SU-DHL-6 (cell line): ENCODE results near the gene KCNMB2.

Source experiments
- H2AFZ ChIP-seq: fragments of 200-600 bp; sonication (generic); 2 replicates; pipeline ENCODE4 v1.6.1; 2014; ENCODE audit warnings: low read depth, mild to moderate bottlenecking, moderate library complexity, mixed read lengths, antibody characterized with exemption, low read length; ENCODE audit not compliant: severe bottlenecking
- H3F3A ChIP-seq: fragments of 200-600 bp; shearing (Covaris generic); 2 replicates; pipeline ENCODE4 v1.6.0; 2016; ENCODE audit warnings: antibody characterized with exemption, mild to moderate bottlenecking; ENCODE audit not compliant: insufficient read depth
- H3K27ac ChIP-seq: fragments of 200-600 bp; sonication (generic); 2 replicates; pipeline ENCODE4 v1.5.1; 2016; ENCODE audit warnings: low read depth, mild to moderate bottlenecking, low read length, moderate library complexity, mixed read lengths
- H3K27me3 ChIP-seq: fragments of 200-600 bp; sonication (generic), shearing (Covaris generic); 2 replicates; pipeline ENCODE4 v1.6.0; 2014; ENCODE audit warnings: mild to moderate bottlenecking, low read length
- H3K36me3 ChIP-seq: fragments of 200-600 bp; sonication (generic); 2 replicates; pipeline ENCODE4 v1.6.1; 2014; ENCODE audit warnings: mild to moderate bottlenecking, low read length, mixed read lengths
- H3K4me2 ChIP-seq: fragments of 300-600, 200-600 bp; shearing (Covaris generic), sonication (generic); 2 replicates; pipeline ENCODE4 v1.6.0; 2014; ENCODE audit warnings: low read length, low read depth, mild to moderate bottlenecking; ENCODE audit not compliant: poor library complexity, severe bottlenecking
- H3K4me3 ChIP-seq: fragments of 200-600 bp; sonication (generic); 2 replicates; pipeline ENCODE4 v1.5.1; 2014; ENCODE audit warnings: antibody characterized with exemption, low read length, mild to moderate bottlenecking, mixed read lengths; ENCODE audit not compliant: insufficient read depth, poor library complexity, severe bottlenecking
- H3K79me2 ChIP-seq: fragments of 200-600 bp; sonication (generic); 2 replicates; pipeline ENCODE4 v1.6.1; 2014; ENCODE audit warnings: mild to moderate bottlenecking, low read length, moderate library complexity; ENCODE audit not compliant: insufficient read depth
- H3K9ac ChIP-seq: fragments of 200-600 bp; sonication (generic); 2 replicates; pipeline ENCODE4 v1.7.0; 2014; ENCODE audit warnings: mild to moderate bottlenecking, low read length
- H3K9me2 ChIP-seq: fragments of 200-600 bp; sonication (generic); replicated peaks from 2 replicates; pipeline ENCODE4 v1.6.1; 2014; ENCODE audit warnings: low read length; ENCODE audit not compliant: insufficient read depth
- H3K9me3 ChIP-seq: fragments of 200-600 bp; sonication (generic); 2 replicates; pipeline ENCODE4 v1.6.1; 2014; ENCODE audit warnings: low read length, mixed read lengths; ENCODE audit not compliant: insufficient read depth
- H4K20me1 ChIP-seq: fragments of 200-600 bp; sonication (generic); 2 replicates; pipeline ENCODE4 v1.6.1; 2014; ENCODE audit warnings: low read depth, mild to moderate bottlenecking, antibody characterized with exemption, low read length, moderate library complexity, mixed read lengths
- CTCF ChIP-seq: fragments of 200-600 bp; sonication (generic); IDR thresholded peaks from one replicate; pipeline ENCODE4 v1.5.1; 2017; ENCODE audit warnings: antibody characterized with exemption, mild to moderate bottlenecking, low read length, moderate library complexity; ENCODE audit not compliant: insufficient read depth, poor library complexity, severe bottlenecking
- EZH2phosphoT487 ChIP-seq: fragments of 200-600 bp; sonication (generic), shearing (Covaris generic); conservative IDR thresholded peaks from 2 replicates; pipeline ENCODE4 v1.6.1; 2018; ENCODE audit warnings: mild to moderate bottlenecking, antibody characterized with exemption, low read length, moderate library complexity, mixed read lengths

The KCNMB2 gene

GRCh38 chr3:178807694-178808093 is 271.5 kb downstream of the KCNMB2 start:
- H3K9me3 ChIP-seq: no peaks in the 10 kb centered on the region
- no peaks in the 10 kb centered on the region for H3K36me3 ChIP-seq
- H2AFZ ChIP-seq: no peak overlapping the region
- H3K9me2 ChIP-seq: no peaks in the 10 kb centered on the region
- no peak overlapping the region for H3K4me2 ChIP-seq
- H3K9ac ChIP-seq: no peak overlapping the region
- no peaks in the 10 kb centered on the region for H3K27me3 ChIP-seq
- no peaks in the 10 kb centered on the region for H4K20me1 ChIP-seq
- H3K4me3 ChIP-seq: no peak overlapping the region
- no peaks in the 10 kb centered on the region for H3K79me2 ChIP-seq
- TF ChIP-seq CTCF: no peak
- TF ChIP-seq EZH2phosphoT487: no peak
- no peaks in the 10 kb centered on the region for H3F3A ChIP-seq
- no peak overlapping the region for H3K27ac ChIP-seq

- H3F3A ChIP-seq: no peaks in the 10 kb centered on the region
- TF ChIP-seq EZH2phosphoT487 (no peak), CTCF (no peak)
- no peaks in the 10 kb centered on the region for H3K36me3 ChIP-seq
- no peaks in the 10 kb centered on the region for H3K9me2 ChIP-seq
- H3K27ac ChIP-seq: no peak overlapping the region
- no peak overlapping the region for H3K9ac ChIP-seq
- no peaks in the 10 kb centered on the region for H3K9me3 ChIP-seq
- H2AFZ ChIP-seq: no peak overlapping the region
- H3K4me2 ChIP-seq: no peak overlapping the region
- H4K20me1 ChIP-seq: no peaks in the 10 kb centered on the region
- H3K79me2 ChIP-seq: no peaks in the 10 kb centered on the region
- H3K4me3 ChIP-seq: no peak overlapping the region
- H3K27me3 ChIP-seq: no peaks in the 10 kb centered on the region
Measured at GRCh38 chr3:178808748-178809147, 272.5 kb downstream of the KCNMB2 start.

GRCh38 chr3:178810181-178810580 is 273.9 kb downstream of the KCNMB2 start:
- no peaks in the 10 kb centered on the region for H3K36me3 ChIP-seq

More at GRCh38 chr3:178810181-178810580, 273.9 kb downstream of the KCNMB2 start:
- no peaks in the 10 kb centered on the region for H4K20me1 ChIP-seq
- no peak overlapping the region for H2AFZ ChIP-seq
- H3K9me3 ChIP-seq: no peaks in the 10 kb centered on the region
- no peak overlapping the region for H3K27ac ChIP-seq
- H3K27me3 ChIP-seq: no peaks in the 10 kb centered on the region
- no peak overlapping the region for H3K4me2 ChIP-seq
- H3K9me2 ChIP-seq: no peaks in the 10 kb centered on the region
- H3K9ac ChIP-seq: no peak overlapping the region
- H3K4me3 ChIP-seq: no peak overlapping the region
- no peaks in the 10 kb centered on the region for H3K79me2 ChIP-seq
- TF ChIP-seq CTCF (no peak), EZH2phosphoT487 (no peak)
- no peaks in the 10 kb centered on the region for H3F3A ChIP-seq
